ENCODE results near the gene TUSC2.
A peak's percentile ranks its signal among the peaks of the same experiment; 100 is the strongest.
"Not testable (repeated sequence)": the region's sequence is repeated elsewhere in the genome, so short reads cannot be mapped to it uniquely, and the experiment has no call there.

TUSC2 gene

DNA sequence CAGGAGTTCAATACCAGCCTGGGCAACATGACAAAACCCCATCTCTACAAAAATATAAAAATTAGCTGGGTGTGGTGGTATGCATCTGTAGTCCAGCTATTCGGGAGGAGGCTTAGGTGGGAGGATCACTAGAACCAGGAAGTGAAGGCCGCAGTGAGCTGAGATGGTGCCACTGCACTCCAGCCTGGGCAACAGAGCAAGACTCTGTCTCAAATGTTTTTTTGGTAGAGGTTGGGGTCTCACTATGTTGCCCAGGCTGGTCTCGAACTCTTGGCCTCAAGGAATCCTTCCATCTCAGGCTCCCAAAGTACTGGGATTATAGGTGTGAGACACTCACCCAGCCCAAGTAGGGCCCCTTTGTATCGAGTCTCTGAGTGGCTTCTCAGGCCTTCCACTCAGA is 33.9 kb downstream of the TUSC2 start:
- no peak for DNase-seq (ENCODE audit: low read depth)

DNA sequence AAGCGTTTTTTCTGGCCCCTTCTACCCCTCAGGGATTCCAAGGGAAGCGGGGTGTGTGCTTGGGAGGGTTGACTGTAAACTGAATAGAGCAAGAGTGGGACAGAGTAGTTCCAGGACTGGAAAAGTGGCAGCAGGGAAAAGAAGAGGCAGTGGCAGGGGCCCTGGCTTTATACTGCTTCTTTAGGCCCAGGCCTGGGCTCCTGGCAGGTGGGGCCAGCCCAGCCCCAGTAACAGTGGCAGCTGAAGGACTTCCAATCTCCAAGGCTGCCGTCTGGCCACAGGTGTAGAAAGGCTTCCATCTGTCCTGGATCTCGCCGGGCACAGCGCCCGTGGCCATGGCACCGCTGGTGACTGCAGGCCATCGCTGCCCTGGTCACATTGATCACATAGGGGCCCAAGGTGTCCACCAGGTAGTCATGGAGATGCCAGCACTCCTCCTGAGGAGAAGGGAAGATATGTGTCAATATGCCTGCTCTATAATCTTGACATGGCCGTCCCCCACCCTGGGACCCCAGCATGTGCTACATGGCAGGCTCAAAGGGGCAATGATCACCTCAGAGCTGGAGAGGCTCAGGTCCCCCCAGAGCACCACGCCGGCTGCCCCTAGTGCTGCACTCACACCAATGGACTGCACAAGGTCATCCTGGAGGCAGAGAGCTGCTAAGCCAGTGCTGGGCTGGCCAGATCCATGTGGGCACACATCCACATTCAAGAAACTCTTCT is 34.8 kb downstream of the TUSC2 start:
- DNase-seq (ENCODE audit: low read depth), result no peak

DNA sequence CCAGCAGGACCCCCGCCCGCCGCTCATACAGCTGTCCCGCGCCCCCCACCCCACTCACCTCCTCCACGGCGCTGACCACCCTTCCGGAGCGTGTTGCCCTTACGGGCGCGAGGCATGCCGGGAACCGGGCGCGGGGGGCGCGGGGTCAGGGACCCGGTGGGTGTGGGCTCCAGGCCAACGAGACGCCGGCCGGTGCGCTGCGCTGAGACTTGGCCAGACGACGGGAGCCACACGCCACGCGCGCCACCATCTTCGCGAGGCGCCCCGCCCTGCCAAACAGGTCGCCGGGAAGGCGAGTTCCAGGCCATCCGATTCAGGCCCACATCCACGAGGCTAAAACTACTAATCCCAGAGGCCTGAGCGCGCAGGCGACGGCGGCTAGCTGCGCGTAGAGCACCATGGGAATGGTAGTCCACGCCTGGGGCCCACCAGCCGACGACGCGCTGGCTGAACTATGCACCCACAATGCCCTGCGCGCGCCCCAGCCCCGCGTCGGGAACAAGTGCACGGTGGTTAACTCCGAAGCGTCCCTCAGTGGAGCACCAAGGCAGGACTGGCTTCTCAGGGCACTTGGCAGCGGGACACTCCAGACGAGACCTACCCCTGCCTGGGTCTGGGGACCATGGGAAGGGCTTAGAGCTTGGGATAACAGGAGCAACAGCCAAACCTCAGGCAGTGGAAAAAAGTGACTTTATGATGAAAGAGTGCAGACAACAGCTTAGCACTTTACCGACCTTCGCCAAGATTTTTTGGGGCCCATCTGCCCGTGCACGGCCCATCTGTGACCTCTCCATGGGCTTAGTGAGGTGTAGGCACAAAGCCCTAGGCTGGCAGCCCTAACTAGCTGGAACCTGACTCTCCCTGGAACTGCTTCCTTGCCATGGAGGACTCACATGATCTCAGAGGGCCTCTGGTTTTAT is 35.6 kb downstream of the TUSC2 start, which contains the start of gene IFRD2:
Gene IFRD2 (minus strand): TSS at position 271 of the 920 bp plus-strand sequence. CDS start 155 bp downstream, at position 116.
- peak; percentile 92 for DNase-seq (ENCODE audit: low read depth)

- no peak for DNase-seq (ENCODE audit: low read depth)
These were observed 37.8 kb downstream of the TUSC2 start for GRCh38 chr3:50290161-50290641.

DNA sequence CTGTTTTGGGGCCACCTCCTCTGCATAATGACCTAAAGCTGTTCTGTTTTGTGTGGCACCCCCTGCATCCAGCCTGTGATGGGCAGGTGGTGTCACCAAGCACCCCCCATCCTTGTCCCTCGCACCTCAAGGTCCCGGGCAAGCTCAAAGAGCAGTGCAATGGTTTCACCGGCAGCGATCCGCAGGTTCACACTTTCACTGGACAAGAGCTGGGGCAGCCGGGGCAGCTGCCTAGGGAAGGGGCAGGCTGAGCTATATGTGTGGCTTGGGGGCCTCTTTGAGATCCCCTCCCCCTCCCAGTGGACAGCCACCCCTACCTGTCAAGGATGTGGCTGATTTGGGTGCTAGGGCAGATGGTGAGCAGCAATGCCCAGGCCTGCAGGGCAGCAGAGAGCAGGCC is 38.9 kb downstream of the TUSC2 start:
- DNase-seq (ENCODE audit: low read depth), result no peak

- no peak for DNase-seq (ENCODE audit: low read depth)
These were observed 39.5 kb downstream of the TUSC2 start for GRCh38 chr3:50288387-50289007.

- no peak for DNase-seq (ENCODE audit: low read depth)
These were observed 40.8 kb downstream of the TUSC2 start for GRCh38 chr3:50287262-50287661.

DNA sequence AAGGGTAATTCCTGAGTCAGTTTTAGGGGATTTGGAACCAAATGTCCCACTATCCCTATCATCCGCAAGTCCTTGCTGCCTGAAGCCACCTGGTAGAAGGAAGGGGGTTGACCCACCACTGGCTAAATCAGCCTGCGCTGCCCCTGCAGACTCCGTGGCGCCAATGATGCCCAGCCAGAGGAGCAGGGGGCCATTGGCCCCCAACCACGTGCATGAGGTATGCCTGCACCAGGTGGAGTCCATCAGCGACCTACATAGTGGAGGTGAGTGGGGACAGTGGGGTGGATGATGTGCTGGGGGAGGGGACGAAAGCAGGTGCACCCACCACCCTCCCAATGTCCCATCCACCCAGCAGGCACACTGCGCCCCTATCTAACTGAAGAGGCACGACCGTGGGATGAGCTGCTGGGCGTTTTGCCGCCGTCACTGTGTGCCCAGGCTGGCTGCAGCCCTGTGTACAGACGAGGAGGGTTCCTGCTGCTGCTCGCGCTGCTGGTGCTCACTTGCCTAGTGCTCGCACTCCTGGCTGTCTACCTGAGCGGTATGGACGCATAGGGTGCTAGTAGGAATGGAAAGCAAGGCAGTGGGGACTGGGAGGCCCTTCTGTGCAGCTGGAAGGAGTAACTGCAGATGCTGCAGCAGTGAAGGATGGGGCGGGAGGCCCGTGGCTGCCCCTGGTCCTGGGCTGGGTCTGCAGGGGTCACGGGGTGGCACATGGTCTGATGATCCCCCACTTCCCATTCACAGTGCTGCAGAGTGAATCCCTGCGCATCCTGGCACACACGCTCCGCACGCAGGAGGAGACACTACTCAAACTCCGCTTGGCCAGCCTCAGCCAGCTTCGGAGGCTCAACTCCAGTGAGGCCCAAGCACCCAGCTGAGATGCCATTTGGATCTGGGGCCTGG is 41.4 kb downstream of the TUSC2 start:
- DNase-seq (ENCODE audit: low read depth), result no peak

GRCh38 chr3:50284121-50284520 is 43.9 kb downstream of the TUSC2 start:
- not testable (repeated sequence) for DNase-seq (ENCODE audit: low read depth)

DNA sequence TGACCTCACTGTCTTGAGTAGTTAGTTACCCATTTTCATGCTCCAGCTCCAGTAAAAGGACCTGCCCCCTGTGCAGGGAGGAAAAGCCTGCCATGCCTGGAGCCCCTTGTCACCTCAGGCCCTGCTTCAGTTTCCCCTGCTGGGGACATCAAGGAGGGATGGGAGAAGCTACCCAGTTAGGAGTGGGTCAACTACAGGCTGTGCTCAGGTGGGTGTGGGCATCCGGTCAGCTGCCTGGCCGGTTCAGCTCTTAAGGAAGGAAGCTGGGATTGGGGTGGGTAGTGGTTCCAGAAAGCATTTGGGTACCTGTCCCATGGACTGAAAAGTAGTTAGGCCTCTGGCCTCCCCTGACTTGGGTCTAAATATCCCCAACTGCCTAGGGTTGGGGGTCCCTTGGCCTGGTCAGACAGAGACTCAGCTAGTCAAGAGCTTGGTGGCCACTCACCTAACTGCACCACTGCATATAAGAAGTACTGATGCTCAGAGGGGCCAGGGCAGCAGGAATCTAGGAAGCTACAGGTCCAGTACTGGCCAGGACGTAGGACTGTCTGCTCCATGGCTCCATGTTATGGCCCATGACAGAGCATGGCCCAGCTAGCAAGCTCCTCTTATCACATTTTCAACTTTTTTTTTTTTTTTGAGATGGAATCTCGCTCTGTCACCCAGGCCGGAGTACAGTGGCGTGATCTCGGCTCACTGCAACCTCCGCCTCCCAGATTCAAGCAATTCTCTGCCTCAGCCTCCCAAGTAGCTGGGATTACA is 48.6 kb downstream of the TUSC2 start:
- DNase-seq (ENCODE audit: low read depth), result no peak

GRCh38 chr3:50278880-50279224 is 49.2 kb downstream of the TUSC2 start, which contains the start of gene LSMEM2:
LSMEM2 (plus strand) TSS chr3:50279087; CDS start chr3:50279114, 27 bp downstream.
- DNase-seq (ENCODE audit: low read depth), result no peak

GRCh38 chr3:50278123-50278879 is 49.7 kb downstream of the TUSC2 start:
- no peak for DNase-seq (ENCODE audit: low read depth)

DNA sequence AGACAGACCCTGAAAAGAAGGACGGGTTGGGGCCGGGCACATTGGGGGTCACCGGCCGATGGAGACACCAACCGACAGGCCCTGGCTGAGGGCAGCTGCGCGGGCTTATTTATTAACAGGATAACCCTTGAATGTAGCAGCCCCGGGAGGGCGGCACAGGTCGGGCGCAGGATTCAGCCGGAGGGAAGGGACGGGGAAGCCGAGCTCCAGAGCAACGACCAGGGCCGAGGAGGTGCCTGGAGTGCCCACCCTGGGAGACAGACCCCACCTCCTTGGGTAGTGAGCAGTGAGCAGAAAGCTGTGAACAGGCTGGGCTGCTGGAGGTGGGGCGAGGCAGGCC is 51.3 kb downstream of the TUSC2 start:
- no peak for DNase-seq (ENCODE audit: low read depth)

GRCh38 chr3:50275996-50276761 is 51.8 kb downstream of the TUSC2 start:
- no peak for DNase-seq (ENCODE audit: low read depth)

- DNase-seq (ENCODE audit: low read depth), result no peak
These were observed 52.7 kb downstream of the TUSC2 start for GRCh38 chr3:50275141-50275995.

Measured in activated T-helper 1 cell treated with Interleukin-2 at 50 U/mL for 16 hours (primary cell).